SK-N-SH treated with all-trans-retinoic acid at 6 μM for 48 hours (cell line): ENCODE data around the gene POLR2I.

Source experiments
- ATAC-seq: fragments of 200-7000 bp; cut with Tn5 transposase; 3 replicates; pipeline ENCODE4 v1.9.1; 2020; ENCODE audit warnings: mild to moderate bottlenecking, moderate library complexity
- ARNTL ChIP-seq: fragments of 450-650 bp; formaldehyde crosslinking; IDR thresholded peaks from 2 replicates; pipeline ENCODE4 v1.5.0; 2020; ENCODE audit warnings: low read depth, mild to moderate bottlenecking, moderate library complexity, borderline replicate concordance
- BACH2 ChIP-seq: fragments of 250-450 bp; sonication (Bioruptor Pico); IDR thresholded peaks from 2 replicates; pipeline ENCODE4 v1.9.0; 2021; ENCODE audit warnings: mild to moderate bottlenecking, borderline replicate concordance
- CREB5 ChIP-seq: fragments of 250-450 bp; sonication (Bioruptor Pico); IDR thresholded peaks from 2 replicates; pipeline ENCODE4 v1.5.1; 2020; ENCODE audit warnings: low read depth, mild to moderate bottlenecking, moderate library complexity
- CSRNP3 ChIP-seq: fragments of 250-450 bp; sonication (Bioruptor Pico); IDR thresholded peaks from 2 replicates; pipeline ENCODE4 v1.5.1; 2021; ENCODE audit warnings: mild to moderate bottlenecking, moderate library complexity
- ISL1 ChIP-seq: fragments of 250-450 bp; sonication (Bioruptor Pico); IDR thresholded peaks from 2 replicates; pipeline ENCODE4 v2.1.2; 2022; ENCODE audit warnings: mild to moderate bottlenecking, moderate library complexity
- PPARA ChIP-seq: fragments of 250-450 bp; sonication (Bioruptor Pico); IDR thresholded peaks from 2 replicates; pipeline ENCODE4 v1.5.0; 2020; ENCODE audit warnings: mild to moderate bottlenecking, borderline replicate concordance
- RARB ChIP-seq: fragments of 250-450 bp; sonication (Bioruptor Pico); IDR thresholded peaks from 2 replicates; pipeline ENCODE4 v1.8.0; 2021; ENCODE audit warnings: mild to moderate bottlenecking, moderate library complexity
- SNAI2 ChIP-seq: fragments of 250-450 bp; sonication (Bioruptor Pico); IDR thresholded peaks from 2 replicates; pipeline ENCODE4 v1.5.0; 2020; ENCODE audit warnings: mild to moderate bottlenecking, moderate library complexity
- TOX ChIP-seq: fragments of 250-450 bp; sonication (Bioruptor Pico); IDR thresholded peaks from 2 replicates; pipeline ENCODE4 v1.8.0; 2021; ENCODE audit warnings: mild to moderate bottlenecking, moderate library complexity, borderline replicate concordance
- TSHZ2 ChIP-seq: fragments of 250-450 bp; sonication (Bioruptor Pico); IDR thresholded peaks from 2 replicates; pipeline ENCODE4 v1.5.0; 2020; ENCODE audit warnings: mild to moderate bottlenecking, moderate library complexity
- ZC3H10 ChIP-seq: fragments of 250-450 bp; sonication (Bioruptor Pico); IDR thresholded peaks from 2 replicates; pipeline ENCODE4 v1.5.1; 2021; ENCODE audit warnings: mild to moderate bottlenecking, moderate library complexity
- ZFP3 ChIP-seq: fragments of 250-450 bp; sonication (Bioruptor Pico); IDR thresholded peaks from 2 replicates; pipeline ENCODE4 v1.5.0; 2020; ENCODE audit warnings: mild to moderate bottlenecking, moderate library complexity
- TF ChIP-seq, protein P1 (sequence below): fragments of 250-450 bp; sonication (Bioruptor Pico); IDR thresholded peaks from 2 replicates; pipeline ENCODE4 v1.8.0; 2020; ENCODE audit warnings: mild to moderate bottlenecking, moderate library complexity, borderline replicate concordance
- TF ChIP-seq, protein P2 (sequence below): fragments of 250-450 bp; sonication (Bioruptor Pico); IDR thresholded peaks from 2 replicates; pipeline ENCODE4 v1.8.0; 2021; ENCODE audit warnings: low read depth, mild to moderate bottlenecking, moderate library complexity, borderline replicate concordance

Gene POLR2I

GRCh38 chr19:36120984-36121358, 6.3 kb upstream of the POLR2I start:
- TF ChIP-seq CREB5 (CRISPR knock-in tag): no peak
- no peak for TF ChIP-seq CSRNP3 (CRISPR knock-in tag)
- no peak for TF ChIP-seq ARNTL (CRISPR knock-in tag)
- ATAC-seq: no peak

DNA sequence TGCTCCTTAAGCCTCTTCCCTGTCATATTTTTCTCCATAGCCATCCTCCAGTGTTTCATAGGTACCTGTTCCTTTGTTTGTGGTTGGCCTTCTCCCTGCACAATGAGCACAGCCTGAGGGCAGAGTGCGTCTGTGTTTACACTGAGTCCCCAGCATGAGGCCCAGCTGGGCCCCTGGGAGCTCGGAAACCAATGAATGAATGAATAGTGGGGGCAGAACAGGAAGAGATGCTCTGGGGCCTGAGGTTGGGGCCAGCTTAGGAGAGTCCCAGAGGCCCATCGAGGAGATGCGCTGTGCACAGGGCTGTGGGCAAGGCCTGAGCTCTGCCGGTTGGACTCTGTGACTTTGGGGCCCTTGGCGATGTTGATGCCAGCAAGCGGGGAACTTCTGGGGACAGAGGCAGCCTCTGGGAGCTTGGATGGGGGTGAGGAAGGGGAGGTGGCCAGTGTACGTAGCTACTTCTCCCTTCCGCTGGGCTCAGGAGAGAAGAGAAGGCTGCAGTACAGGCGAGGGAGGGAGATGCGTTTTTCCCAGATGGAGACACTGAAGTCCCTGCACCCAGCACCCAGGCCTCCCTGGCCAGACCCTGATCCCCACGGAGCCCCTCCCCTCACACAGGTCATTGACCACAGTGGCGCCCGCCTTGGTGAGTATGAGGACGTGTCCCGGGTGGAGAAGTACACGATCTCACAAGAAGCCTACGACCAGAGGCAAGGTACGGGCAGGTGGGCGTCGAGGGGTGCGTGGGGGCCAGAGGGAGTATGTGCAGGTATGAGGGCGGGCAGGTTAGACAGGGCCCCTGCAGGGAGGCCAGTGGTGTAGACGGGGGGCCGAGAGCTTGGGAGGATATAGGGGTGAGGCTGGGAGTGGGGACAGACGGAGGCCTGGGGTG, 5.7 kb upstream of the POLR2I start:
- ATAC-seq: no peak
- TF ChIP-seq SNAI2: no peak
- TF ChIP-seq RARB (CRISPR knock-in tag): no peak
- TF ChIP-seq, protein P1, sequence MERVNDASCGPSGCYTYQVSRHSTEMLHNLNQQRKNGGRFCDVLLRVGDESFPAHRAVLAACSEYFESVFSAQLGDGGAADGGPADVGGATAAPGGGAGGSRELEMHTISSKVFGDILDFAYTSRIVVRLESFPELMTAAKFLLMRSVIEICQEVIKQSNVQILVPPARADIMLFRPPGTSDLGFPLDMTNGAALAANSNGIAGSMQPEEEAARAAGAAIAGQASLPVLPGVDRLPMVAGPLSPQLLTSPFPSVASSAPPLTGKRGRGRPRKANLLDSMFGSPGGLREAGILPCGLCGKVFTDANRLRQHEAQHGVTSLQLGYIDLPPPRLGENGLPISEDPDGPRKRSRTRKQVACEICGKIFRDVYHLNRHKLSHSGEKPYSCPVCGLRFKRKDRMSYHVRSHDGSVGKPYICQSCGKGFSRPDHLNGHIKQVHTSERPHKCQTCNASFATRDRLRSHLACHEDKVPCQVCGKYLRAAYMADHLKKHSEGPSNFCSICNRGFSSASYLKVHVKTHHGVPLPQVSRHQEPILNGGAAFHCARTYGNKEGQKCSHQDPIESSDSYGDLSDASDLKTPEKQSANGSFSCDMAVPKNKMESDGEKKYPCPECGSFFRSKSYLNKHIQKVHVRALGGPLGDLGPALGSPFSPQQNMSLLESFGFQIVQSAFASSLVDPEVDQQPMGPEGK (CRISPR knock-in tag): no peak
- no peak for TF ChIP-seq ISL1 (CRISPR knock-in tag)
- TF ChIP-seq, protein P2, sequence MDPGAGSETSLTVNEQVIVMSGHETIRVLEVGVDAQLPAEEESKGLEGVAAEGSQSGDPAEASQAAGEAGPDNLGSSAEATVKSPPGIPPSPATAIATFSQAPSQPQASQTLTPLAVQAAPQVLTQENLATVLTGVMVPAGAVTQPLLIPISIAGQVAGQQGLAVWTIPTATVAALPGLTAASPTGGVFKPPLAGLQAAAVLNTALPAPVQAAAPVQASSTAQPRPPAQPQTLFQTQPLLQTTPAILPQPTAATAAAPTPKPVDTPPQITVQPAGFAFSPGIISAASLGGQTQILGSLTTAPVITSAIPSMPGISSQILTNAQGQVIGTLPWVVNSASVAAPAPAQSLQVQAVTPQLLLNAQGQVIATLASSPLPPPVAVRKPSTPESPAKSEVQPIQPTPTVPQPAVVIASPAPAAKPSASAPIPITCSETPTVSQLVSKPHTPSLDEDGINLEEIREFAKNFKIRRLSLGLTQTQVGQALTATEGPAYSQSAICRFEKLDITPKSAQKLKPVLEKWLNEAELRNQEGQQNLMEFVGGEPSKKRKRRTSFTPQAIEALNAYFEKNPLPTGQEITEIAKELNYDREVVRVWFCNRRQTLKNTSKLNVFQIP (CRISPR knock-in tag): no peak
- TF ChIP-seq PPARA (CRISPR knock-in tag): no peak
- no peak for TF ChIP-seq BACH2
- TF ChIP-seq ZFP3 (CRISPR knock-in tag): no peak
- no peak for TF ChIP-seq ZC3H10 (CRISPR knock-in tag)

DNA sequence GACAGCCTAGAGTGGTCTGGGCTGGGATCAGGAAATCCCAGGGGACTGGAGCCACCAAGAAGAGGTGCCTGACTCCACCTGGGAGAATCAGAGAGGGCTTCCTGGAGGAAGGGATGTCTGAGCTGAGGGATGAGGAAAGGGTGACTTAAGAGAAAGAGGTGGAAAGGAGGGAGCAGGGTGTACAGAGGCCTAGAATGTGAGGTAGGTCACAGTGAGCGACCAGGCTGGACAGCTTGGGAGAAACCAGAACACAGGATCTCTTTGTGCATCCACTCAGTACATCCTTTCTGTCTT, 1.6 kb upstream of the POLR2I start:
- TF ChIP-seq TSHZ2 (no peak), RARB (CRISPR knock-in tag) (no peak), ARNTL (CRISPR knock-in tag) (no peak), PPARA (CRISPR knock-in tag) (no peak), TOX (CRISPR knock-in tag) (no peak)
- TF ChIP-seq, protein P2 (CRISPR knock-in tag): no peak
- ATAC-seq: no peak
